ENCODE measurements around the gene B3GNT2.
"Not testable (repeated sequence)": the region's sequence is repeated elsewhere in the genome, so short reads cannot be mapped to it uniquely, and the experiment has no call there.

The B3GNT2 gene

GRCh38 chr2:62196278-62196901 lies 475 bp downstream of the B3GNT2 start:
- DNase-seq (ENCODE audit: low read depth), result no peak
- TF ChIP-seq, protein P1, sequence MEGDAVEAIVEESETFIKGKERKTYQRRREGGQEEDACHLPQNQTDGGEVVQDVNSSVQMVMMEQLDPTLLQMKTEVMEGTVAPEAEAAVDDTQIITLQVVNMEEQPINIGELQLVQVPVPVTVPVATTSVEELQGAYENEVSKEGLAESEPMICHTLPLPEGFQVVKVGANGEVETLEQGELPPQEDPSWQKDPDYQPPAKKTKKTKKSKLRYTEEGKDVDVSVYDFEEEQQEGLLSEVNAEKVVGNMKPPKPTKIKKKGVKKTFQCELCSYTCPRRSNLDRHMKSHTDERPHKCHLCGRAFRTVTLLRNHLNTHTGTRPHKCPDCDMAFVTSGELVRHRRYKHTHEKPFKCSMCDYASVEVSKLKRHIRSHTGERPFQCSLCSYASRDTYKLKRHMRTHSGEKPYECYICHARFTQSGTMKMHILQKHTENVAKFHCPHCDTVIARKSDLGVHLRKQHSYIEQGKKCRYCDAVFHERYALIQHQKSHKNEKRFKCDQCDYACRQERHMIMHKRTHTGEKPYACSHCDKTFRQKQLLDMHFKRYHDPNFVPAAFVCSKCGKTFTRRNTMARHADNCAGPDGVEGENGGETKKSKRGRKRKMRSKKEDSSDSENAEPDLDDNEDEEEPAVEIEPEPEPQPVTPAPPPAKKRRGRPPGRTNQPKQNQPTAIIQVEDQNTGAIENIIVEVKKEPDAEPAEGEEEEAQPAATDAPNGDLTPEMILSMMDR (IDR thresholded peaks at IDR 0.05; ENCODE audit: low read depth, low read length, missing control alignments), result no peak

DNA sequence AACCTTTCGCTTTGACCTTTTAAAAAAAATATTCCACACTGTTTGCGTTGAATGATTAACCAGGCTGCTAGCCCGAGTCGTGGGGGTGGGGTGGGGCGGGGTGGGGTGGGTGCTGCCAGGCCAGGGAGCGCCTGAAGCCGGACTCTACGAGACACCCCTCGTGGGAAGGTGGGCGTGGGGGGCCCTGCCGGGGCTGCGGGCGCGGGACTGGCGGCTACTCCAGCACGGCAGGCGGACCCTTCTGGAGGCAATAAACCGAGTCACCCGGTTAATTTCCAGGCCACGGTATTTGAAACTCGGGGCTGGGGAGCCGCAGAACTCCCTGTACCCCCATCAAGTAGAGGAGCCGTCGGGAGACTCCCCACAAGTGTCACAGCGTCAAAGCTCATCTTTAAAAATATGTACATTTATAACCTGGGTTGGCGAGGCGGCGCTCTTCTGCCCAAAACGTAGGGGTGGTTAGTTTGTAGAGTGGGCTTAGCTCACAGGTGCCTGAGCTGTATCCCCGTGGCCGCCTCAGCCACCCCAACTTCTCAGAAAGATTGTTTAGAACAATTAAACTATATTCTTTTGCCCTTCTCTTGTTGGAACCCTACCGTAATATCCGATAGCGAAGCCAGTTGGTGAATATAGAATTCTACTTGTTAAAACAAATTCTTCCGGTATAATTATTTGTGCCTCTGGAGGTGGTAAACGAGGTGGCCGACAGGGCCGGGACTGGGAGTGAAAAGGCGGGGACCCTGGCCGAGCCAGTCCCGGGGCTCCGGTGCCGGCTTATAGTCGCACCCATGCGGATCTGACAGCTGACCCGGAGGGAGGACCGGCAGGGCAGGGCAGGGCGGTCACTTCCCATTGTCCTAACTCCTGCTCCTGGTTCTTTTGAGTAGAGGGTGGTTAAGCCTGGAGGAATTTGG lies 1.4 kb downstream of the B3GNT2 start:
- TF ChIP-seq, protein P1 (IDR thresholded peaks at IDR 0.05; ENCODE audit: low read depth, low read length, missing control alignments), result peak; percentile 23
- no peak for DNase-seq (ENCODE audit: low read depth)
- peak overlapping the region; percentile 98 for H3K4me3 ChIP-seq (ENCODE audit: low read depth, low read length)

More at GRCh38 chr2:62196278-62196901, 475 bp downstream of the B3GNT2 start:
- peak overlapping the region; percentile 98 for H3K4me3 ChIP-seq (ENCODE audit: low read depth, low read length)

DNA sequence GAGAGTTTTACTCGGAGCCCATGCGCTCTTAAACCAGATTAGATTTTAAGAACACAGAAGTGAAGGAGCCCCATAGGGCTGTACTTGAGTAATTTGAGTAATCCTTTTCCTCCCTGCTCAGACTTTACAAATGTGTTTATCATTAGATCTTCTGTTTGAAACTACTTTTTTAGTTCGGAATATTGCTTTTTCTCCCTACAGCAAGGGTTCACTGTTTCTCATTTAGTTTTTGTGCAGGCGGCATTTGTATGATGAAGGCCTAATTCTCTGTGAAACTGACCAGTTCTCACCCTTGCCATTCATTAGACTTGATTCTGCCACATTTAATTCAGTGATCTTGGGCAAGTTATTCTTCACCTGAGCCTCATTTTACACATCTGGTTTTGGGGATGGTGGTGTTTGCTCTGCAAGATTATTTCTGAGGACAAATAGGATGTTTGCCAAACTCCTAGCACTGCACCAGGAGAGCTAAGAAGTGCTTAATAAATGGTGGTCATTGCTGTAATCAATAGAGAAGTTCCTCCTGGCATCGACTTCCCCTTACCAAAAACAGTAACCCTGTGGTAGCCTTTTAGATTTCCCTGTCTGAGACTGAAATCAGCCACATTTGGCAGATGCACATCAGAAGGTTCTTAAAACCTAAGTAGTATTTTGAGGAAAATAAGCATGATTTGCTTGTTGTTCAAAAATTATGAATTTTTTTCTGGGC lies 2.2 kb downstream of the B3GNT2 start:
- no peak for DNase-seq (ENCODE audit: low read depth)
- TF ChIP-seq, protein P1 (IDR thresholded peaks at IDR 0.05; ENCODE audit: low read depth, low read length, missing control alignments), result no peak
- H3K4me3 ChIP-seq (ENCODE audit: low read depth, low read length), result peak overlapping the region; percentile 98

DNA sequence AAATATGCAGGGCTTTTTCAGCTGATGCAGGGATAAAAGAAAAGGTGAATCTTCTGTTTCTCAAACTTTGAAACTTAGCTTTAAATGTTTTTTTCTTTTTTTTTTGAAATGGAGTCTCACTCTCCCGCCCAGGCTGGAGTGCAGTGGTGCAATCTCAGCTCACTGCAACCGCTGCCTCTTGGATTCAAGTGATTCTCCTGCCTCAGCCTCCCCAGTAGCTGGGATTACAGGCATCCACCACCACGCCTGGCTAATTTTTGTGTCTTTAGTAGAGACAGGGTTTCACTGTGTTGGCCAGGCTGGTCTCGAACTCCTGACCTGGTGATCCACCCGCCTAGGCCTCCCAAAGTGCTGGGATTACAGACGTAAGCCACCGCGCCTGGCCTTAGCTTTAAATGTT lies 2.9 kb downstream of the B3GNT2 start:
- H3K4me3 ChIP-seq (ENCODE audit: low read depth, low read length), result peak overlapping the region; percentile 98
- DNase-seq (ENCODE audit: low read depth), result not testable (repeated sequence)

DNA sequence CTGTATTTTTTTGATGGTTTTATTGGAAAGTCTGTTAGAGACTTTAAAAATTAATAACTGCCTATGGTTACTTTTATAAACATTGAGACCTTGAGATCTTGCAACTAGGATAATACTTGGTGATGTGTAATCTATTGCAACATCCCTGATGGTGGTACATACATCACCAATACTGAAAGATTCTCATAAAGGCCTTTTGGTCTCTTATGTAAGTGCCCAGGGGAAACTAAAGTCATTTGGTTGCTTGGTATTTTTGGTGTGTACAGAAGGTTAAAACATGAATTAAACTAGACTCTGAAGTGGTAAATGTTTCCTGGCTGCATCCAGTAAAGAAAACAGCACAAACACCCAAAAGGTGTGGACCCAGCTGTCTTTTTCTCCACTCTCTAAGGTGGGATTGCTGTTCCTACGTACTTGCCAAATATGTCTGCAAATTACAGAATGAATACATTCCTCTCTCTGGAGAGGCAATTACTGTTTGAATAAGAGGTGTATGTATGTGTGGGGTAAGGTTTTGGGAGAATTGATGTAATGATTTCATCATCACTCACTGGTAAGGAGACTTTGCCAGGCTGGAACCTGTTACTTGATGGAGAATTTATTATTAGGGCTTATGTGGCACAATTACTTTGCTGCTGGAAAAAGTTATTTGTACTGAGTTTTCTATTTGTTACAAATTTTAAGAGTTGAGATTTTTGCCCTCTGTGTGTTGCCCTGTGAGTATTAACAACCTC lies 3.6 kb downstream of the B3GNT2 start:
- DNase-seq (ENCODE audit: low read depth), result no peak
- TF ChIP-seq, protein P1 (IDR thresholded peaks at IDR 0.05; ENCODE audit: low read depth, low read length, missing control alignments), result no peak
- peak overlapping the region; percentile 98 for H3K4me3 ChIP-seq (ENCODE audit: low read depth, low read length)

DNA sequence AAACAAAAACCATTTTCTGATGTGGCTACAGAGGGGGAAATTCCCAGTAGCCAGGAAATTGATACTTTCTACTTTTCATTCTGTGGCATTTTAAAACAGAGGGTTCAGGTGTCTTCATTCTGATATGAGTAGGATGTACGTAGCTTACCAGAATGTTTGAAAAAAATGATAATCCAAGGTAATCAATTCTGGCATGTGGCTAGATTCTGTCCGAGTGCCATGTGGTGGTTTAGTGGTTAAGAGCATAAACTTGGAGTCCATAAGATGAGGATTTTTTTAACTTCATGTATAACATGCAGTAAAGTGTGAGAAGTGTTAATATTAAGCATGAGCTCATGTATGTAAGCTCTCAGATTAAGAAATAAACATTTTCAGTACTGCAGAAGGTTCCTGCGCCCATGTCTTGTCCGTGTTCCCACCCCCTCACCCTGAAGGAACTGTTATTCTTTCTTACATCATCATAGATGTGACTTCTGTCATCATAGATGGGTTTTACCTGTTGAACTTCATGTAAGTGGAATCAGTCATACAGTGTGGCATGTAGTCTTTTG lies 4.5 kb downstream of the B3GNT2 start:
- TF ChIP-seq, protein P1 (IDR thresholded peaks at IDR 0.05; ENCODE audit: low read depth, low read length, missing control alignments), result no peak
- H3K4me3 ChIP-seq (ENCODE audit: low read depth, low read length), result peak overlapping the region; percentile 98; the same call in 1 of the 2 replicates
- no peak for DNase-seq (ENCODE audit: low read depth)
